GM03348 (cell line): ENCODE data around the gene B4GALNT1.
"Not testable (repeated sequence)": the region's sequence is repeated elsewhere in the genome, so short reads cannot be mapped to it uniquely, and the experiment has no call there.

Experiments
- DNase-seq: peaks from one replicate; pipeline ENCODE4 v3.0.0; 2012; ENCODE audit warnings: low spot score

B4GALNT1 gene

DNA sequence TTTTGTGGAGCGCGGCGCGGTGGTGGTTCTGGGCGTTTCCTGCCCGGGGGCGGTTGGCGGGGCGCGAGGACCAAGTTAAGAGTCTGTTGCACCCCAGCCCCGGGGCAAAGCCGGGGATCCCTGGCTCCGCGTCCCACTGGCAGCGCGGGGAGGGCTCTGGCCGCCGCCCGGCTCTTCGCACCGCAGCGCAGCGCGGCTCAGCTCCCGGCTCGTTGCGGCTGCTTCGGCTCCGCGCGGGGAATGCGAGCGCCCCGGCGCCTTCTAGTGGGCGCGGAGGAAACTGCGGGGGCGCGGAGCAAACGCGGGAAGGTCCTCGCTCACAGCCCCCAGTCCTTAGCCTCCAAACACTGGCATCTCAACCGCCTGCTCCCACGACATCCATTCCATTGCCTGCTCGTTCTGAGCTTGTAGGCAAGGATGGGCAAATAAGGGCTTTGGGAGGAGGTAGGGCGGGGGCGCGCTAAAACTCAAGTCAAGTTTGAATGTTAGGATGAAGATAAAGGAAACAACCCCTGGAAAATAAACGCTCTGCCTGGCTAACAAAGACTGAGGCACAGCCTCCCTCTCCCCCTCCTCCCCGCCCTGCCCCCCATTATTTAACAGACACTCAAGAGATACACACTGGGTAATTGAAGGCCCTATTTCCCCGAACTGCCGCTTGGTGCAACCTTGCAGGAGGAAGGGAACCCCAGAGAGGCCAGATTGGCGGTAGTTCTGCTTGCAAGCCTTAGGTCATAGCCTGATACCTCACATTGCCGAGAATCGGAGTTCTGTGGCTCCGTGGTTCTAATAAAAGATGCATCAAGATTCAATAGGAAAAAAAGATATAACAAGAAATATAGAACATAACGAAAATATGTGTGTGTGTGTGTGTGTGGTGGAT lies at the start of gene B4GALNT1:
Gene B4GALNT1, minus strand, starts transcription at position 244 of the 883 bp plus-strand sequence. CDS start 1,069 bp downstream, outside the sequence.
- DNase-seq, result peak; percentile 90

DNA sequence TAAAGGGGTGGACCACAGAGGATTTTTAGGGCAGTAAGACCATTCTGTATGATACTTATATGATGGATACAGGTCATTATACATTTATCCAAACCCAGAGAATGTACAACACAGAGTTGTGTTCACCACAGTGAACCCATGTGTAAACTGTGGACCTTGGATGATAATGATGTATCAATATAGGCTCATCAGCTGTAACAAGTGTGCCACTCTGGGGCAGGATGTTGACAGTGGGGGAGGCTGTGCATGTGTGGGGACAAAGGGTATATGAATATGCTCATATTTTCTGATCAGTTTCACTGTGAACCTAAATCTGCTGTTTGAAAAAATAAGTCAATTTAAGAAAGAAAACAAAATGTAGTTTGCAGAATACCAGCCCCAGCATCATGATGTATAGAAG lies 46.7 kb upstream of the B4GALNT1 start:
- no peak for DNase-seq

DNA sequence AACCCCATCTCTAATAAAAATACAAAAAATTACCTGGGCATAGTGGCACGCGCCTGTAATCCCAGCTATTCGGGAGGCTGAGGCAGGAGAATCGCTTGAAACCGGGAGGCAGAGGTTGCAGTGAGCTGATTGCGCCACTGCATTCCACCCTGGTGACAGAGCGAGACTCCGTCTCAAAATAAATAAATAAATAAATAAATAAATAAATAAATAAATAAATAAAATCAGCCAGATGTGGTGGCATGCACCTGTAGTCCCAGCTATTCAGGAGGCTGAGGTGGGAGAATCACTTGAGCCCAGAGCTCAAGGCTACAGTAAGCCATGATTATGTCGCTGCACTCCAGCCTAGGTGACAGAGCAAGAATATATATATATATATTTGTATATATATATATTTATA lies 44.9 kb upstream of the B4GALNT1 start:
- not testable (repeated sequence) for DNase-seq

DNA sequence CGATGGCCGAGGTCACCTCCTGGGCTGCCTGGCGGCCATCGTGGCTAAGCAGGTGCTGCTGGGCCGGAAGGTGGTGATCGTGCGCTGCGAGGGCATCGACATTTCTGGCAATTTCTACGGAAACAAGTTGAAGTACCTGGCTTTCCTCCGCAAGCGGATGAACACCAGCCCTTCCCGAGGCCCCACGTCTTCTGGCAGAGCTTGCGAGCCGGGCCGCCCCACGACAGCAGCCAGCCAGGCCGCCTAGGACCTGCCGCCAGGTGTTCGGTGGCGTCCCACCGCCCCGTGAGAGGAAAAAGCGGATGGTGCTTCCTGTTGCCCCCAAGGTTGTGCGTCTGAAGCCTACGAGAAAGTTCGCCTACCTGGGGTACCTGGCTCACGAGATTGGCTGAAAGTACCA lies 41.7 kb upstream of the B4GALNT1 start:
- DNase-seq, result no peak

DNA sequence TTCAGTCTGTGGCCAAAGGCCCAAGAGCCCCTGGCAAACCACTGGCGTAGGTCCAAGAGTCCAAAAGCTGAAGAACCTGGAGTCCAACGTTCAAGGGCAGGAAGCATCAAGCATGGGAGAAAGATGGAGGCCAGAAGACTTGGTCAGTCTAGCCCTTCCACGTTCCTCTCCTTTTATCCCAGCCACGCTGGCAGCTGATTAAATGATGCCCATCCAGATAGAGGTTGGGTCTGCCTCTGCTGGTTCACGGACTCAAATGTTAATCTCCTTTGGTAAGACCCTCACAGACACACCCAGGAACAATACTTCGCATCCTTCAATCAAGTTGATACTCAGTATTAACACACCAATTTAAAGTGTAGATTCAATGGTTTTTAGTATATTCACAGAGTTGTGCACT lies 39.8 kb upstream of the B4GALNT1 start:
- no peak for DNase-seq

DNA sequence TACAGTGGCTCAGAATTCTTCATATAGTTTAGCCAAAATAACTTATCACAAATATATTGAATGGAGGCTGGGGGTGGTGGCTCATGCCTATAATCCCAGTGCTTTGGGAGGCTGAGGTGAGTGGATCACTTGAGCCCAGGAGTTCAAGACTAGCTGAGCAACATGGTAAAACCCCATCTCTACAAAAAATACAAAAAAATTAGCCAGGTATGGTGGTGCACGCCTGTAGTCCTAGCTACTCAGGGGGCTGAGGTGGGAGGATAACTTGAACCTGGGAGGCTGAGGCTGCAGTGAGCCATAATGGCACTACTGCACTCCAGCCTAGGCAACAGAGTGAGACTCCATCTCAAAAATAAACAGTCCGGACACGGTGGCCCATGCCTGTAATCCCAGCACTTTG lies 38.8 kb upstream of the B4GALNT1 start:
- DNase-seq, result not testable (repeated sequence)

DNA sequence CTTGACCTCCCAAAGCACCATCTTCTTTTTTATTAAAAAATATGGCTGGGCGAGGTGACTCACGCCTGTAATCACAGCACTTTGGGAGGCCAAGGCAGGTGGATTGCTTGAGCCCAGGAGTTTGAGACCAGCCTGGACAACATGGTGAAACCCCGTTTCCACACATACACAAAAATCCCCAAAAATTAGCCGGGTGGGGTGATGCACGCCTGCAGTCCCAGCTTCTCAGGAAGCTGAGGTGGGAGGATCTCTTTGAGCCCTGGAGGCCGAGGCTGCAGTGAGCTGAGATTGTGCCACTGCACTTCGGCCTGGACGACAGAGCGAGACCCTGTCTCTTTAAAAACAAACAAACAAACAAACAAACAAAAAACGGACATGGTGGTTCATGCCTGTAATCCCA lies 36.7 kb upstream of the B4GALNT1 start:
- not testable (repeated sequence) for DNase-seq

DNA sequence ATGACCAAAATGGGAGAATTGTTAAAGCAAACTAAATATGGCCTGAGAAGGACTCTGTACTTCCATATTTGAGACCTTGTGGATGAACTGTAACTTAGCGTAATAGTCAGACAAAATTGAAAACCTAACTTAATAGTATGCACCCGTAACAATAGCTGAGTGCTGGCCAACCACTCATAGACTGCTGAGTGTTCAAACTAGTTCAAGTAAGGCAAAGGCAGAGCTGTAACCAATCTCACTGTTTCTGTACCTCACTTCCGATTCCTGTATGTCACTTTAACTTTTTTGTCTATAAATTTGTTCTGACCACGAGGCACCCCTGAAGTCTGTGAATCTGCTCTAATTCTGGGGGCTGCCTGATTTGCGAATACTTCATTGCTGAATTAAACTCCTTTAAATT lies 33.9 kb upstream of the B4GALNT1 start:
- DNase-seq, result no peak

DNA sequence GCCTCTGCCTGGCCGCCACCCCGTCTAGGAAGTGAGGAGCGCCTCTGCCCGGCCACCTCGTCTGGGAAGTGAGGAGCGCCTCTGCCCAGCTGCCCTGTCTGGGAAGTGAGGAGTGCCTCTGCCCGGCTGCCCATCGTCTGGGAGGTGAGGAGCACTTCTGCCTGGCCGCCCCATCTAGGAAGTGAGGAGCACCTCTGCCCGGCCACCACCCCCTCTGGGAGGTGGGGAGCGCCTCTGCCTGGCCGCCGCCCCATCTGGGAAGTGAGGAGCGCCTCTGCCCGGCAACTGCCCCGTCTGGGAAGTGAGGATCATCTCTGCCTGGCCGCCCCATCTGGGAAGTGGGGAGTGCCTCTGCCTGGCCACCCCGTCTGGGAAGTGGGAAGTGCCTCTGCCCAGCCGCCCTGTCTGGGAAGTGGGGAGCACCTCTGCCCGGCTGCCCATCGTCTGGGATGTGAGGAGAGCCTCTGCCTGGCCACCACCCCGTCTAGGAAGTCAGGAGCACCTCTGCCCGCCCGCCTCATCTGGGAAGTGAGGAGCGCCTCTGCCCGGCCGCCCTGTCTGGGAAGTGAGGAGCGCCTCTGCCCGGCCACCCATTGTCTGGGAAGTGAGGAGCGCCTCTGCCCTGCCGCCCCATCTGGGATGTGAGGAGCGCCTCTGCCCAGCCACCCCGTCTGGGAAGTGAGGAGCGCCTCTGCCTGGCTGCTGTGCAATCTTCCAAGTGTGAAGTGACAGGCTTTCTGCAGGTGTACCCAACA lies 32.2 kb upstream of the B4GALNT1 start:
- not testable (repeated sequence) for DNase-seq

DNA sequence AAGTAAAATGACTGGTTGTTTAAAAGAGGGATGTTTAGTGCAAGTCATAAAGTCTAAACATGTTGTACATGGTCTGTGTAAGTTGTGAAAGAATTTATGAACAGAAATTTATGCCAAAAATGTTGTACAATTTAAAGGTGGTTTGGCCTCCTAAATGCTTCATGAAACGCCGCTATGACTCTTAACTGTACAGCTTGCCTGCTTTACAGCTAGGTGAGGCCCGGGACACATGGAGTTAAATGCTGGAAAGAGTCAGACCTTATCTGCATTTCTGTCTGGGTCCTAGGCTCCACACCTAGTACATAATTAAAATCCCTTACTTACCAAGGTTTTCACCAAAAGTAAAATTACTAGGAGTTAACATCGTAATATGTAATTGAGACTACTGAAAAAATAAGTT lies 28.4 kb upstream of the B4GALNT1 start:
- DNase-seq, result no peak

DNA sequence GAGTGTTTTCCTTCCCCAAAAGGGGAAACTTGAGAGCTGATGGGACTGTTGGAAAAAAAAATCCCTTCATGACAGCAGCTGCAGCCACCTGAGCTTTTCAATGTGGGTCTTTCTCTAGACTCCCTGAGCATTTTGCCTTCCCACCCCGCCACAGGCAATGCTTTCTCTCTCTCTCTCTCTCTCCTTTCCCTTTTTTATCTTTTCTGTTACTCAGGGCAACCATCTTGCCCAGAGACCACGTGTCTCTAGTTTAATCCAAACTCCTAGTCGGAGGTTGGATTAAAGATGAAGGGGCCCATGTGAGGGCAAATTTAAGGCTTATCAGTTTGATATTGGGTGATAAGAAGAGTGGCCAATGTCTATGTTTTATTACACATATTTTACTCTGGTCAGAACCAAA lies 25.9 kb upstream of the B4GALNT1 start:
- DNase-seq, result no peak

DNA sequence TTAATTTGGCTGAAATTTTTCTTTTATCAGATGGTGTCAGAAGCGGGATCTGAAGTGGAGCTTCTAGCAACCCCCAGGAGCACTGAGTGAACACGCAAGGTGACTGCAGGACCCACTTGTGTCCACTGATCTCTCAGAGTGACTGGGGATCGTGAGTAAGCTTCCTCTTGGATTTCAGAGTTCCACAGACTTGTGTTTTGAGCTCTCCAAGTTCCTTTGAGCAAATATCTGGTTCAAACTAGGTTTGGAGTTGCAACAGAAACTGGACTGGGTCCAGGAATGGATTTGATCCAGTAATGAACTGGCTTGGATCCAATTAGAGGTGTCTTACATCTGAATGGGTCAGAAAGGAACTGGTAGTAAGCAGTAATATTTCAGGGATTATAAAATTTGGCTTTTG lies 24.7 kb upstream of the B4GALNT1 start:
- no peak for DNase-seq

DNA sequence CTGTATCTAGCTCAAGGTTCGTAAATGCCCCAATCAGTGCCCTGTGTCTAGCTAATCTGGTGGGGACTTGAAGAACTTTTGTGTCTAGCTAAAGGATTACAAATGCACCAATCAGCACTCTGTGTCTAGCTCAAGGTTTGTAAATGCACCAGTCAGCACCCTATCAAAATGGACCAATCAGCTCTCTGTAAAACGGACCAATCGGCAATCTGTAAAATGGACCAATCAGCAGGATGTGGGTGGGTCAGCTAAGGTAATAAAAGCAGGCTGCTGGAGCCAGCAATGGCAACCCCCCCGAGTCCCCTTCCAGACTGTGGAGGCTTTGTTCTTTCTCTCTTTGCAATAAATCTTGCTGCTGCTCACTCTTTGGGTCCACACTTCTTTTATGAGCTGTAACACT lies 23.4 kb upstream of the B4GALNT1 start:
- DNase-seq, result not testable (repeated sequence)

DNA sequence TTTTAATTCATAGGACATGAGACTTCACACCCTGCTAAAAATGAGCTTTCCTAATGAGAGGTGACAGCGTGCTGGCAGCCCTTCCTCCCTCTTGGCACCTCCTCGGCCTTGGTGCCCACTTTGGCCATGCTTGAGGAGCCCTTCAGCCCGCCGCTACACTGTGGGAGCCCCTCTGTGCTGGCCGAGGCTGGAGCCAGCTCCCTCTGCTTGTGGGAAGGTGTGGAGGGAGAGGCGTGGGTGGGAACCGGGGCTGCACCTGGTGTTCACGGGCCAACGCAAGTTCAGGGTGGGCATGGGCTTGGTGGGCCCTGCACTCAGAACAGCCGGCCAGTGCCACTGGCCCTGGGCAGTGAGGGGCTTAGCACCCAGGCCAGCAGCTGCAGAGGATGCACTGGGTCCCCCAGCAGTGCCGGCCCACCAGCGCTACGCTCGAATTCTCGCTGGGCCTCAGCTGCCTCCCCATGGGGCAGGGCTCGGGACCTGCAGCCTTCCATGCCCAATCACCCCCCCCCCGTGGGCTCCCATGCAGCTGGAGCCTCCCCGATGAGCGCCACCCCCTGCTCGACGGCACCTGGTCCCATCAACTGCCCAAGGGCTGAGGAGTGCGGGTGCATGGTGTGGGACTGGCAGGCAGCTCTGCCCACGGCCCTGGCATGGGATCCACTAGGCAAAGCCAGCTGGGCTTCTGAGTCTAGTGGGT lies 22.7 kb upstream of the B4GALNT1 start:
- DNase-seq, result no peak

DNA sequence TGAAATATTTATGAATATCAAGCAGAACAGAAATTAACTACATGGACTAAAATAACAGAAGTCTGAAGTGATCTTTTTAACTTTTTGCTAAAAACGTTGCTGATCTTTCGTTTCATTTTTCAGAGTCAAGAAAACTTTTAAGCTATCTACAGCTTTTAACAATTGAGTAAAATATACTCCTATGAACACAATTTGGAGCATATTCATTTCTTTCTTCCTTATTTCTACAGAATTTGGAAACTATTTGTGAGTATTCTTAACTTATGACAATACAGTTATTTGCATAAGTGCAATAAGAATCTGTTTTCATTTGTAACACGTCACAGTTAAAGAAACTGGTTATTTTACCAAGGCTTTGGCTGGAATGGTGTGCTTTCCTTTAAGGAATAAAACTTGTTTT lies 21.0 kb upstream of the B4GALNT1 start:
- DNase-seq, result no peak

DNA sequence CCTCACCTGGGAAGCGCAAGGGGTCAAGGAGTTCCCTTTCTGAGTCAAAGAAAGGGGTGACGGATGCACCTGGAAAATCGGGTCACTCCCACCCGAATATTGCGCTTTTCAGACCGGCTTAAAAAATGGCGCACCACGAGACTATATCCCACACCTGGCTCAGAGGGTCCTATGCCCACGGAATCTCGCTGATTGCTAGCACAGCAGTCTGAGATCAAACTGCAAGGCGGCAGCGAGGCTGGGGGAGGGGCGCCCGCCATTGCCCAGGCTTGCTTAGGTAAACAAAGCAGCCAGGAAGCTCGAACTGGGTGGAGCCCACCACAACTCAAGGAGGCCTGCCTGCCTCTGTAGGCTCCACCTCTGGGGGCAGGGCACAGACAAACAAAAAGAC lies 13.7 kb upstream of the B4GALNT1 start:
- not testable (repeated sequence) for DNase-seq

DNA sequence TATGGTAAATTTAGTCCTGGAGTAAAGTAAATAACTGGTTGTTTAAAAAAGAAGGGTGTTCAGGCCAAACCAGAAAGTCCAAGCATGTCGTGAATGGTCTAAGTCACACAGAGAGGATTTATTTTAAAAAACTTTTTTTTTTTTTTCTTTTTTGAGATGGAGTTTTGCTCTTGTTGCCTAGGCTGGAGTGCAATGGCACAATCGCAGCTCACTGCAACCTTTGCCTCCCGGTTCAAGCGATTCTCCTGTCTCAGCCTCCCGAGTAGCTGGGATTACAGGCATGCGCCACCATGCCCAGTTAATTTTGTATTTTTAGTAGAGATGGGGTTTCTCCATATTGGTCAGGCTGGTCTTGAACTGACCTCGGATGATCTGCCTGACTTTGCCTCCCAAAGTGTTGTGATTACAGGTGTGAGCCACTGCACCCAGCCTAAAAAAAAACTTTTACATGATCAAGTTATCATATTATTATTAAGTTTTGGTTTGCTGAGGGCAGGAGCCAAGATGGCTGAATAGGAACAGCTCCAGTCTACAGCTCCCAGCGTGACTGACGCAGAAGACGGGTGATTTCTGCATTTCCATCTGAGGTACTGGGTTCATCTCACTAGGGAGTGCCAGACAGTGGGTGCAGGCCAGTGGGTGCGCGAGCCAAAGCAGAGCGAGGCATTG lies 13.1 kb upstream of the B4GALNT1 start:
- not testable (repeated sequence) for DNase-seq

DNA sequence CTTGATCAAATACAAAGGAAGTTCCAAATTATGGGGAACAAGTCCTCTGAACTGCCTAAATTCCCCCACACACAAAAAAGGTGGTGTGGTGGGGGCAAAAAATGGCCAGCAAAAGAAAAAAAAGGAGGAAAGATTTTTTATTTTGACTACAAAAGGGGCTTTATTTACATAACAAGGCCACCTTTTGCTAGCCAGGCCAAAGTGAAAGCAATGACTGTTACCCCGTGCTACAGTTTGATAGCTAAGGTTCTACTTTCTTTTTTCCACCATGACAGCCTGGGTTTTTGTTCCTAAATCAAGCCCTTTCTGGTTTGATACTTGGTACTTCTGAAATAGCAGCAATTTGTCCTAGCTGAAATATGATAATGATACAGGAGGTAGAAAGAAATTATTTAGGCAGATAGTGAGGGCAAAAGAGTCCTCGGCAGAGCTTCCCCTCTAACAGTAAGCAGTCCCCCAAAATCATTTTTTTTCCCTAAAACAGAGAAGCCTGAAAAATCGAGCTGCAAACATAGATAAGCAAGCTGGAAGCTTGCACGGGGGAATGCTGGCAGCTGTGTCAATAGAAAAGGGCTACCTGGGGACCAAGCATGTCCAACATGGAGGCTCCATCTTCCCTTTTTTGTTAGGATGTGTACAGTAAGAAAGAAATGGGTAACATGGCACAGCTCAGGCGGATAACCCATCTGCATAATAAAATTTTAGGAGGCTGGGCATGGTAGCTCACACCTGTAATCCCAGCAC lies 8.9 kb upstream of the B4GALNT1 start:
- DNase-seq, result no peak

DNA sequence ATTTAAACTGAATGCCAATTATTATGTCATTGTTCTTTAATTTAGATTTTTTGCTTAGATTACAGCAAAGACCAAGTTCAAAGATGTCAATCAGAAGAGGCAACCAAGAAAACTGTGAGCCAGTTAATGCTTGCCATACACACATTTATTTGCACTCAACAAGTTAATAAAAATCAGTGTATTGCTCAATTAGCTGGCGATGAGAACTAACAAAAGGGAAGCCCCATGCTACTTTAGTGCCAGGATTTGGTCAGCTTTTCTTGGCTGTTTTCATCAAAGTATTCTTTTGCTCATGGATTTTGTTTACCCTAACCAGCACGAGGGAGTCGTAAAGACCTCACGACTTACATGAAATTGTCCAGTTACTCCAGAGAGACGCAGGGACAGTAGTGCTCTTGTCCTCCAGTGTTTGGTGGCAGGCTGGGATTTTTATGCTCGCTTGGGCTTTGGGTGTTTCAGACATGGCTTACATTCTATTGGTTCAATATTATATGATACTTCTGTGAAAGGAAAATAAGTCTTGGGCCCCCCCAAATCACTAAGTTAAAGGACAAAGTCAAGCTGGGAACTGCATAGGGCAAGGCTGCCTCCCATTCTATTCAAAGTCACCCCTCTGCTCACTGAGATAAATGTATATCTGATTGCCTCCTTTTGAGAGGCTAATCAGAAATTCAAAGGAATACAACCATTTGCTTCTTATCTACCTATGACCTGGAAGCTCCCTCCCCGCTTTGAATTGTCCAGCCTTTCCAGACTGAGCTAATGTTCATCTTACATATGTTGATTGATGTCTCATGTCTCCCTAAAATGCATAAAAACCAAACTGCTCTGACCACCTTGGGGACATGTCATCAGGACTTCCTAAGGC lies 7.4 kb upstream of the B4GALNT1 start:
- DNase-seq, result no peak

DNA sequence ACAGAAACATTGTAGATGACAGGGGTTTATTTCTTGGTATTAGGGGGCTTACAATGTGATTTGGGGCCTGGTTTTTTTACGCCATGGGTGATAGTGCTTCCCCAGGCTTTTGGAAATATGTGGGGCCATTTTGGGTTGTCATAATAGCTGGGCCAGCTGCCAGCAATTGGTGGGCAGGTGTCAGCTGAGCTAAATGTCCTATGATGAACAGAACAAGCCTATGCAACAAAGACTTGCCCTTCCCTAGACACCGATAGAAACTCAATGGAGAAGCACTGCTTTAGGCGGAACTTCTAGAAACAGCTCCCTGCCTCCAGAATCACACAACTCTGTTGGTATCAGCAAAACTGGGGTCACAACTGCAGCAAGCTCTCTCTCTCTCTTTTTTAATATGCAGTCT lies 5.1 kb upstream of the B4GALNT1 start:
- no peak for DNase-seq
